Measurements from ENCODE around the gene SPDYE6.
"Not testable (repeated sequence)": the region's sequence is repeated elsewhere in the genome, so short reads cannot be mapped to it uniquely, and the experiment has no call there.

SPDYE6 gene

GRCh38 chr7:102317231-102318059 lies 38.8 kb downstream of the SPDYE6 start:
- DNase-seq: no peak

GRCh38 chr7:102313997-102314780 lies 42.1 kb downstream of the SPDYE6 start:
- no peak for DNase-seq

GRCh38 chr7:102312317-102312716 lies 43.9 kb downstream of the SPDYE6 start:
- DNase-seq: no peak

GRCh38 chr7:102310414-102310815 lies 45.8 kb downstream of the SPDYE6 start:
- DNase-seq: no peak

- peak; percentile 53 for DNase-seq
Observed at GRCh38 chr7:102306916-102307677, 49.1 kb downstream of the SPDYE6 start.

GRCh38 chr7:102305414-102306268 lies 50.6 kb downstream of the SPDYE6 start:
- no peak for DNase-seq

- DNase-seq: peak; percentile 52
Observed at GRCh38 chr7:102304668-102305067, 51.6 kb downstream of the SPDYE6 start.

GRCh38 chr7:102303669-102304422 lies 52.4 kb downstream of the SPDYE6 start:
- DNase-seq: peak; percentile 85

GRCh38 chr7:102302025-102302424 lies 54.2 kb downstream of the SPDYE6 start:
- DNase-seq: no peak

GRCh38 chr7:102301367-102301766 lies 54.9 kb downstream of the SPDYE6 start:
- not testable (repeated sequence) for DNase-seq

GRCh38 chr7:102300643-102301221 lies 55.5 kb downstream of the SPDYE6 start:
- no peak for DNase-seq

GRCh38 chr7:102297487-102298218 lies 58.6 kb downstream of the SPDYE6 start:
- DNase-seq: no peak

GRCh38 chr7:102296514-102296913 lies 59.7 kb downstream of the SPDYE6 start:
- no peak for DNase-seq

GRCh38 chr7:102296179-102296438 lies 60.1 kb downstream of the SPDYE6 start:
- no peak for DNase-seq

Data from right hindlimb (tissue), 1 donor.